Osteoblast (primary cell): Measurements from ENCODE around the gene MYMK. TPM values are rescaled to one million over a fixed set of nuclear protein-coding genes. Genes with fewer than 3 reads are reported as not detected.

ENCODE experiments used
- DNase-seq: peaks from one replicate; pipeline ENCODE4 v3.0.0; 2011; ENCODE audit warnings: low spot score, mixed read lengths; ENCODE audit not compliant: insufficient read length; ENCODE audit errors: missing footprints
- H2AFZ ChIP-seq: 2 replicates; pipeline ENCODE4 v1.6.0; 2011; ENCODE audit warnings: mild to moderate bottlenecking, low read length
- H3K27ac ChIP-seq: 2 replicates; pipeline ENCODE4 v1.5.1; 2011; ENCODE audit warnings: mild to moderate bottlenecking, low read depth, low read length, moderate library complexity
- H3K27me3 ChIP-seq: 2 replicates; pipeline ENCODE4 v1.6.0; 2012; ENCODE audit warnings: mild to moderate bottlenecking, control low read depth, inconsistent platforms, low read length, moderate library complexity; ENCODE audit not compliant: insufficient read depth
- H3K36me3 ChIP-seq: 2 replicates; pipeline ENCODE4 v1.5.1; 2011; ENCODE audit warnings: mild to moderate bottlenecking, low read length, control low read depth, moderate library complexity; ENCODE audit not compliant: insufficient read depth
- H3K4me1 ChIP-seq: 2 replicates; pipeline ENCODE4 v1.5.1; 2011; ENCODE audit warnings: mild to moderate bottlenecking, low read length, control low read depth, moderate library complexity; ENCODE audit not compliant: insufficient read depth
- H3K4me2 ChIP-seq: 2 replicates; pipeline ENCODE4 v1.6.0; 2011; ENCODE audit warnings: mild to moderate bottlenecking, low read length; ENCODE audit not compliant: insufficient read depth
- H3K4me3 ChIP-seq: fragments of 200-600 bp; sonication (generic); 3 replicates; pipeline ENCODE4 v1.5.1; 2012; ENCODE audit warnings: mild to moderate bottlenecking, low read length, inconsistent platforms; ENCODE audit not compliant: insufficient read depth
- H3K79me2 ChIP-seq: 2 replicates; pipeline ENCODE4 v1.6.0; 2012; ENCODE audit warnings: mild to moderate bottlenecking, low read length, control low read depth, inconsistent platforms; ENCODE audit not compliant: insufficient read depth
- H3K9me3 ChIP-seq: 2 replicates; pipeline ENCODE4 v1.5.1; 2011; ENCODE audit warnings: low read depth, low read length, control low read depth
- H4K20me1 ChIP-seq: 2 replicates; pipeline ENCODE4 v1.6.0; 2012; ENCODE audit warnings: mild to moderate bottlenecking, low read length, control low read depth; ENCODE audit not compliant: insufficient read depth
- CTCF ChIP-seq: IDR thresholded peaks from 2 replicates; pipeline ENCODE4 v1.5.1; 2011; ENCODE audit warnings: mild to moderate bottlenecking, low read depth, low read length, moderate library complexity; ENCODE audit errors: extremely low read depth
- total RNA-seq: library from RNA; depleted of rRNA; stranded (reverse); fragments of >200 nt; gene quantifications from 2 replicates; pipeline ENCODE4 v1.2.3, GENCODE V29; 2012

The MYMK gene
- total RNA-seq, 1 donor = not detected

GRCh38 chr9:133527444-133527920 is 2.7 kb upstream of the MYMK start:
- Histone ChIP-seq H3K36me3 (no peaks in the 10 kb centered on the region), H3K27me3 (peaks cover 64% of the 10 kb centered on the region), H3K4me1 (no peaks in the 10 kb centered on the region), H3K4me2 (no peak overlapping the region), H4K20me1 (no peaks in the 10 kb centered on the region), H2AFZ (no peak overlapping the region), H3K4me3 (no peak overlapping the region), H3K79me2 (no peaks in the 10 kb centered on the region), H3K9me3 (no peaks in the 10 kb centered on the region), H3K27ac (no peak overlapping the region)
- no peak for DNase-seq
- no peak for TF ChIP-seq CTCF

- Histone ChIP-seq H2AFZ (no peak overlapping the region), H3K4me3 (no peak overlapping the region), H3K36me3 (no peaks in the 10 kb centered on the region), H3K9me3 (no peaks in the 10 kb centered on the region), H3K4me2 (no peak overlapping the region), H3K27ac (no peak overlapping the region), H4K20me1 (no peaks in the 10 kb centered on the region), H3K79me2 (no peaks in the 10 kb centered on the region), H3K27me3 (peaks cover 64% of the 10 kb centered on the region), H3K4me1 (no peaks in the 10 kb centered on the region)
- no peak for TF ChIP-seq CTCF
- peak; percentile 54 for DNase-seq
Observed at GRCh38 chr9:133526721-133527321, 2.1 kb upstream of the MYMK start.

- no peak overlapping the region for H2AFZ ChIP-seq
- no peak overlapping the region for H3K27ac ChIP-seq
- H3K9me3 ChIP-seq = no peaks in the 10 kb centered on the region
- H3K4me3 ChIP-seq = no peak overlapping the region
- no peak for DNase-seq
- no peaks in the 10 kb centered on the region for H3K4me1 ChIP-seq
- no peaks in the 10 kb centered on the region for H3K79me2 ChIP-seq
- H3K4me2 ChIP-seq = no peak overlapping the region
- H4K20me1 ChIP-seq = no peaks in the 10 kb centered on the region
- H3K36me3 ChIP-seq = no peaks in the 10 kb centered on the region
- peaks cover 60% of the 10 kb centered on the region for H3K27me3 ChIP-seq
- TF ChIP-seq CTCF = no peak
Observed at GRCh38 chr9:133525677-133526076, 918 bp upstream of the MYMK start.

- no peaks in the 10 kb centered on the region for H3K79me2 ChIP-seq
- H3K4me2 ChIP-seq = no peak overlapping the region
- DNase-seq = peak; percentile 23
- no peaks in the 10 kb centered on the region for H3K4me1 ChIP-seq
- no peaks in the 10 kb centered on the region for H3K9me3 ChIP-seq
- peaks cover 52% of the 10 kb centered on the region for H3K27me3 ChIP-seq
- TF ChIP-seq CTCF = no peak
- no peaks in the 10 kb centered on the region for H3K36me3 ChIP-seq
- H3K4me3 ChIP-seq = no peak overlapping the region
- H3K27ac ChIP-seq = no peak overlapping the region
- H4K20me1 ChIP-seq = no peaks in the 10 kb centered on the region
- no peak overlapping the region for H2AFZ ChIP-seq
Observed at GRCh38 chr9:133524146-133524545, 613 bp downstream of the MYMK start.
